CD4-positive, alpha-beta T cell treated with Interferon alpha-2 for 1 hour (primary cell): ENCODE data around the gene SPIN3.
A peak's percentile ranks its signal among the peaks of the same experiment; 100 is the strongest.
"Not testable (repeated sequence)": the region's sequence is repeated elsewhere in the genome, so short reads cannot be mapped to it uniquely, and the experiment has no call there.

ENCODE experiments used
- DNase-seq, 2 donors: peaks; one replicate each; pipeline ENCODE4 v3.0.0-alpha.2; 2020 to 2022

Gene SPIN3

GRCh38 chrX:56995271-56995994 is at the start of gene SPIN3:
Gene SPIN3, minus strand, starts transcription at chrX:56995541. Its CDS starts 594 bp downstream, at chrX:56994947.
- DNase-seq: peak; percentile 44 to 56

- DNase-seq: no peak
These were observed 48.9 kb upstream of the SPIN3 start for GRCh38 chrX:57044245-57044644.

DNA sequence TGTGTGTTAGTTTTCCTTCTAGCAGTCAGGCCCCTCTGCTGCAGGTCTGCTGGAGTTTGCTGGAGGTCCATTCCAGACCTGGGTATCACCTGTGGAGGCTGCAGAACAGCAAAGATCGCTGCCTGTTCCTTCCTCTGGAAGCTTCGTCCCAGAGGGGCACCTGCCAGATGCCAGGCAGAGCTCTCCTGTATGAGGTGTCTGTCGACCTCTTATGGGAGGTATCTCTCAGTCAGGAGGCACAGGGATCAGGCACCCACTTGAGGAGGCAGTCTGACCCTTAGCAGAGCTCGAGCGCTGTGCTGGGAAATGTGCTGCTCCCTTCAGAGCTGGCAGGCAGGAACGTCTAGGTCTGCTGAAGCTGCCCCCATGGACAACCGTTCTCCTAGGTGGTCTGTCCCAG is 41.9 kb upstream of the SPIN3 start:
- not testable (repeated sequence) for DNase-seq

GRCh38 chrX:56994375-56995270 is 718 bp downstream of the SPIN3 start:
- DNase-seq: no peak

DNA sequence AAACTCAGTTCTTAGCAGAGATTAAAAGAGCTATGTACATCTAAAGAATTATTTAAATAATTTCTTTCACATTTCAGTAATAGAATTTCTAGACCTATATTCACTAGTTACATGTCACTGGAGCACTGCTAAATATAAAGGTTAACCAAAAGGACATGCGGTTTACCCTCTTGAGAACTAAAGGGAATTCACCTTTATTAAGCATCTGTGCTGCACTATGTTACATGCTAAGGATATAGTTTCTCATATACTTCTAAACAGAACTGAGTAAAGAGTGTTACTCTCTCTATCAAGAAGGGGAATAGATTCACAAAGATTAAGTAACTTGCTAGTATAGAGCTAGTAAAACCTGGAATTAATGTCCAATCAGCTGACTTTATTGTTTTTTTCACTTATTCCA is 7.6 kb downstream of the SPIN3 start:
- no peak for DNase-seq

DNA sequence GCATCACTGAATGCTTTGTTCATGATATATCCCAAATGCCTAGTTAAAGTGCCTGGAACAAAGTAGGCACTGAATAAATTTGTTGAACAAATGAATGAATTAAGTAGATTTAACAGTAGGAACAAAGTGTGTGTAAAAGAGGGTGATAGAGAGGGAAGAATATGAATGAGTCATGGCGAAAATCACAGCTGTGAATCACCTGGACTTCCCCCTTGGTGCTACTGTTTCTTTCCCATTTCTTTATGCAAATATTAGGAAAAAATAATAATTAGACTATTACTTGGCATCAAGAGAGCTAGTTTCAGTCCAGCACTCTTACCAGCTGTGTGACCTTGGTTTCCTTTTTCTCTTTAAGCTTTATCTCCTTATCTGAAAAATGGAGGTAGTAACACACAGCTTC is 9.2 kb downstream of the SPIN3 start:
- no peak for DNase-seq

GRCh38 chrX:56978172-56978571 is 17.2 kb downstream of the SPIN3 start:
- peak; percentile 49 to 68 for DNase-seq

DNA sequence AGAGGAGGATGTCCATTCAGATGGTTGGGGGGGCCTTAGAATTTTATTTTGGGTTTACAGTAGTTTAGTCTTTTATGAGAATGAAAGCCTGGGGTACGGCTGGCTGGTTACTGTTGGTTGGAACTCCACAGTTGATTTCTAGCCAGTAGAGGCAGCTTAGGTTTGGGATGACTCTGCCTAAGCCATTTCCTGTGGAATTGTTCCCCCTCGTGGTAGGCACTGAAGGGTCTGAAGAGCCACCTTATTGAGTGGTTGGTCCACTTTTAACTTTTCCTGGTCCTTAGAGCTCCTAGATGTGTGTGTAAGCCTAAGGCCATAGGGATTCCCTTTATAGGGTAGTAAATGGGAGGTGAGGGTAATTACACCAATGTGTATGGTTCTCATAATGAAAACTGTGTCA is 19.7 kb downstream of the SPIN3 start:
- no peak for DNase-seq

GRCh38 chrX:56974408-56974807 is 20.9 kb downstream of the SPIN3 start:
- no peak for DNase-seq

DNA sequence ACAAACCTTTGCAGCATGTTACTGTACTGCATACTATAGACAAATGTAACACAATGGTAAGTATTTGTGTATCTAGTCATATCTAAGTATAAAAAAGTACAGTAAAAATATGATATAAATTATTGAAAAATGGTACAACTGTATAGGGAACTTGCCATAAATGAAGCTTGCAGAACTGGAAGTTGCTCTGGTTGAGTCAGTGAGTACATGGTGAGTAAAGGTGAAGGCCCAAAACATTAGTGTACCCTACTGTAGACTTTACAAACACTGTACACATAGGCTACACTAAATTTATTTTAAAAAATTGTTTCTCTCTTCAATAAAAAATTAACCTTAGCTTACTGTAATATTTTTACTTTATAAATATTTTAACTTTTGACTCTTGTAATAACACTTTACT is 25.8 kb downstream of the SPIN3 start:
- no peak for DNase-seq

DNA sequence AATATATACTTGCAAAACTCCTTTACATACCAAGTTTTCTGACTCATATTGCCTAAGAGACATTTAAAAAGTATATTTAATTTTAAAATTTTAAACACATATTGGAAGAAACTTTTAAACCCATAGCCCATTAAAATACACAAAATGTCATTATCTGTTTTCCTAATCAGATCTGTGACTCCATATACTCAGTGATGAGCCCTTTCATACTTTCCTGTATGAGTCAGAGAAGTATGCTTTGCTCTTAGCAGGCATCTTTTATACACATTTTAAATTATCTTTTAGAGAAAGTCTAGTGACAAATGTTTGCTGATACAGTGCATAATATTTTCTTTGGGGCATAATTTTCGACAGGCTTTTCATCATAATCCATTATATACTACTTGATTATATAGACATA is 26.4 kb downstream of the SPIN3 start:
- DNase-seq: no peak

DNA sequence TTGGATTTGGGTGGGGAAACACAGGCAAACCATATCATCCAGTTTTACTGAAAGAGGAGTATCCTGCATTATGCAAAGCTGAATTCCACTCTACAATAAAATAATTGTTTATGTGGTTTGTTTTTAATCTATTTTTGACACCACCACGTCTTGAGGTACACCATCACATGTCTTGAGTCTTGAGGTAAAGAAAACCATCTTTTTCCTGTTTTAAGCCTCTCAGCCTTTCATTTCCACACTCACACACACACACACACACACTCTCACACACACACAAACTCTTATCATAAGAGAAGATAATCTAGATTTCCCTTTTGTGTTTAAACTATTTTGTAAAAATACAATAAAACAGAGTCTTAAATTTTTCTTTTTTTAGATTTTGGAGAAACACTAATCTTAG is 32.0 kb downstream of the SPIN3 start:
- peak in 1 of 2 donors; percentile 39 for DNase-seq

GRCh38 chrX:56947699-56948098 is 47.6 kb downstream of the SPIN3 start:
- no peak for DNase-seq

GRCh38 chrX:56946201-56946600 is 49.1 kb downstream of the SPIN3 start:
- DNase-seq: not testable (repeated sequence)

GRCh38 chrX:56945226-56945625 is 50.1 kb downstream of the SPIN3 start:
- DNase-seq: not testable (repeated sequence)

DNA sequence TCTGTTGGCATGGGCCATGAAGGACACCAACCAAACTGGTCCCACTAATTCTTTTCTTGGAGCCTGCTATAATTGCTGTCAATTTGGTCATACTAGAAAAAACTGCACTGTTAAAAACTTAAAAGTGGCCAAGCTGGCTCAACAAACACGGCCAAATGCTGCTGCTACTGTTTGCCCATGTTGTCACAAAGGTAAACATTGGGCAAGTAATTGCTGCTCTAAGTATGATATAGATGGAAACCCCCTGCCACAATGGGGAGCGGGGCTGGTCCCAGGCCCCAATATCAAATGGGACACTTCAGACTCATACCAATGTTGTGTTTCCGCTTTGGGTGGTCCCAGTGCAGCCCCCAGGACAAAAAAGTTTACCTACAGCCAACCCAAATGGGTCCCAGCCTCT is 52.1 kb downstream of the SPIN3 start:
- no peak for DNase-seq
